Measurements from ENCODE around the gene ZNF267. TPM values are rescaled to one million over a fixed set of nuclear protein-coding genes. Genes with fewer than 3 reads are reported as not detected.
A peak's percentile ranks its signal among the peaks of the same experiment; 100 is the strongest.

ZNF267 gene
- total and polyA plus RNA-seq, 2 of the 13 experiments (the other 11 are each of a cell fraction or from before 2014, with no cell fraction given), result 3.0 to 30.0 TPM

GRCh38 chr16:31873556-31874365 is at the start of gene ZNF267 (continued):
- TF ChIP-seq JUND (CRISPR knock-in tag; IDR thresholded peaks at IDR 0.05) (peak; percentile 14; the same call in 1 of the 2 replicates), RNF2 (conservative IDR thresholded peaks at IDR 0.05; ENCODE audit: low read depth) (peak; percentile 53; the same call in 1 of the 2 replicates), SNAPC4 (CRISPR knock-in tag; IDR thresholded peaks at IDR 0.05) (peak; percentile 70; the same call in 1 of the 2 replicates), CAMTA2 (CRISPR knock-in tag; IDR thresholded peaks at IDR 0.05; ENCODE audit: borderline replicate concordance) (0 out of 2 replicates have a peak, but pooled peaks have one; percentile 50), MXD3 (CRISPR knock-in tag; IDR thresholded peaks at IDR 0.05) (peak; percentile 32; the same call in 1 of the 2 replicates), ZBTB39 (CRISPR knock-in tag; IDR thresholded peaks at IDR 0.05) (no peak), SCMH1 (CRISPR knock-in tag; IDR thresholded peaks at IDR 0.05; ENCODE audit: borderline replicate concordance) (no peak), GATA4 (IDR thresholded peaks at IDR 0.05; ENCODE audit: borderline replicate concordance, low read depth) (peak; percentile 58; the same call in 1 of the 2 replicates), ETV5 (CRISPR knock-in tag; IDR thresholded peaks at IDR 0.05; ENCODE audit: borderline replicate concordance) (peak; percentile 39; the same call in 1 of the 2 replicates), ZNF24 (IDR thresholded peaks at IDR 0.05) (no peak), AHR (CRISPR knock-in tag; IDR thresholded peaks at IDR 0.05) (peak; percentile 52; the same call in 1 of the 2 replicates), ZNF317 (CRISPR knock-in tag; IDR thresholded peaks at IDR 0.05) (peak; percentile 58; the same call in 1 of the 2 replicates), HDAC1 (CRISPR knock-in tag; IDR thresholded peaks at IDR 0.05) (peak; percentile 83), SP2 (CRISPR knock-in tag; IDR thresholded peaks at IDR 0.05) (peak; percentile 83), SNAPC2 (CRISPR knock-in tag; IDR thresholded peaks at IDR 0.05) (no peak), KAT7 (CRISPR knock-in tag; IDR thresholded peaks at IDR 0.05; ENCODE audit: borderline replicate concordance) (peak; percentile 82; the same call in 1 of the 2 replicates), ZBTB42 (CRISPR knock-in tag; IDR thresholded peaks at IDR 0.05) (0 out of 2 replicates have a peak, but pooled peaks have one; percentile 59), SP140L (CRISPR knock-in tag; IDR thresholded peaks at IDR 0.05; ENCODE audit: borderline replicate concordance) (no peak), ZNF343 (CRISPR knock-in tag; IDR thresholded peaks at IDR 0.05) (0 out of 2 replicates have a peak, but pooled peaks have one; percentile 18)
- TF ChIP-seq, protein P1, sequence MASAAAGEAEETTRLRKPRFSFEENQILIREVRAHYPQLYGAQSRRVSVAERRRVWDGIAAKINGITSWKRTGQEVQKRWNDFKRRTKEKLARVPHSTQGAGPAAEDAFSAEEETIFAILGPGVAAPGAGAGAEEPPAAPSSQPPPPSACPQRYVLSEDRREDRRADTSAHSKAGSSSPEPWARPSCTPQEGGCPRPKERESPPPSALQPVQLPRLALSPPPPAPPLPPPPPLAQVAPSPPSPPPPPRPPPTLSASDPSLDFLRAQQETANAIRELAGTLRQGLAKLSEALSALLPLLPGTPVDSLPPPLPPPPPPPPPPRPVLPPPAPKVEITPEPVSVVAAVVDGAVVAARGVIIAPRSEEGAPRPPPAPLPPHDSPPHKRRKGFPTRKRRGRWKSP (CRISPR knock-in tag; IDR thresholded peaks at IDR 0.05), result 0 out of 2 replicates have a peak, but pooled peaks have one; percentile 46
